HFFc6 (cell line): Measurements from ENCODE around the gene OR56B4. TPM values are rescaled to one million over a fixed set of nuclear protein-coding genes. Genes with fewer than 3 reads are reported as not detected.

Experiments used
- DNase-seq: peaks from one replicate; pipeline ENCODE4 v3.0.0-alpha.2; 2018
- H3K27ac Mint-ChIP-seq: 2 replicates; pipeline ENCODE4 v1.8.0; 2020; ENCODE audit warnings: mild to moderate bottlenecking, mixed read lengths
- H3K27me3 Mint-ChIP-seq: 2 replicates; pipeline ENCODE4 v1.8.0; 2021; ENCODE audit warnings: mild to moderate bottlenecking, moderate library complexity, mixed read lengths; ENCODE audit not compliant: insufficient read depth
- H3K36me3 Mint-ChIP-seq: 2 replicates; pipeline ENCODE4 v1.8.0; 2021; ENCODE audit warnings: low read depth, mixed read lengths
- H3K4me1 Mint-ChIP-seq: 2 replicates; pipeline ENCODE4 v1.8.0; 2020; ENCODE audit warnings: low read depth, mixed read lengths
- H3K4me3 Mint-ChIP-seq: 2 replicates; pipeline ENCODE4 v1.8.0; 2020; ENCODE audit warnings: mild to moderate bottlenecking, moderate library complexity, mixed read lengths
- H3K9me3 Mint-ChIP-seq: 2 replicates; pipeline ENCODE4 v1.8.0; 2020; ENCODE audit warnings: mild to moderate bottlenecking, mixed read lengths
- CTCF ChIP-seq: fragments of 200-600 bp; sonication (generic); IDR thresholded peaks from 2 replicates; pipeline ENCODE4 v1.5.0; 2021; ENCODE audit warnings: antibody characterized with exemption, mild to moderate bottlenecking
- total RNA-seq, 6 experiments: library from RNA; stranded (reverse); fragmentation: NEBNext Ultra II Directional; extraction: Animal tissue kit (Norgen Biotek cat#: 25700); gene quantifications; 2 replicates in 1 of 6; 3 replicates in 5 of 6; pipeline ENCODE4 v1.2.3, GENCODE V29; 2021

The OR56B4 gene
- total RNA-seq, 6 experiments from 2014 or later = not detected

DNA sequence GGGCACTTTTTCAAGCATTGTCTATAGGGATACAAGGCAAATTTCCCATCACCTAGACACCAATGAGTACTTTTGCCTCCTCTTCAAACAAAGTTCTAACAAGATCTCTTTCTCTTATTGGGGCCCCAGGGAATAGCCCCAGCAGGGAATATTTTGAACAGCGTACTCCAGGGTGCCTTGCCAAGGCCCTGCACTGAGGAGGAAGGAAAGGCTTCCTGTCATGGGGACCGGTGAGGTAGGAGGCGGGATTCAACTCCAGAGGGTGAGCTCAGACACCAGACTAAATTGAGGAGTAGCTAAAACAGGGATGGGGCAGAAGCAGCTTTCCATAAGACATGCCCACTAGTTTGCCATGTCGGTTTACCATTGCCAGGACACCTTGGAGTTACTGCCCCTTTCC is 28.0 kb upstream of the OR56B4 start:
- Mint-ChIP-seq H3K27me3 (no peaks in the 10 kb centered on the region; the same call in 1 of the 2 replicates), H3K4me3 (no peak overlapping the region), H3K4me1 (no peaks in the 10 kb centered on the region), H3K27ac (no peak overlapping the region), H3K36me3 (0 out of 2 replicates have a peak, but pooled peaks cover 5% of the 10 kb centered on the region), H3K9me3 (peaks cover 58% of the 10 kb centered on the region)
- DNase-seq = no peak
- no peak for TF ChIP-seq CTCF

- peaks cover 41% of the 10 kb centered on the region for H3K9me3 Mint-ChIP-seq
- no peaks in the 10 kb centered on the region for H3K36me3 Mint-ChIP-seq
- no peak overlapping the region for H3K27ac Mint-ChIP-seq
- no peak overlapping the region for H3K4me3 Mint-ChIP-seq
- no peak for TF ChIP-seq CTCF
- H3K27me3 Mint-ChIP-seq = no peaks in the 10 kb centered on the region
- DNase-seq = no peak
- H3K4me1 Mint-ChIP-seq = no peaks in the 10 kb centered on the region
Measured at GRCh38 chr11:6083129-6083528, 24.4 kb upstream of the OR56B4 start.

DNA sequence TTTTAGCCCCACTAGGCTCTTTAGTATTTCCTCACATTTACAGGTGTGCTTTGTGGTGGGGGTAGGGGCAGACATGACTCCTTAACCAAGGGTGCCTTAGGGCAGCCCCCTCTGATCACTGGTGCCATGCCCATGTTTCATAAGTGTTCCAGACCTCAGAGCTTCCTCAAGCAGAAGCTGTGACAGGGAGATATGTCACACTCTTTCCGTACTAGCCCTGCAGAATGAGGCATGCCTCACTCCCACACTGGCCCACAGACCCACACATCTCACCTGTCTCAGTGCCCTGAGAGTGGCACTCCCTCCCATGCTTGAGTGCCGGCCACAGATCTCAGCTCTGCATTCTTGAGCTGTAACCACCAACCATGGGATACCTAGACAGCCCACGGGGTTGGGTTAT is 22.9 kb upstream of the OR56B4 start:
- peaks cover 42% of the 10 kb centered on the region for H3K9me3 Mint-ChIP-seq
- H3K4me3 Mint-ChIP-seq = no peak overlapping the region
- no peaks in the 10 kb centered on the region for H3K27me3 Mint-ChIP-seq
- no peaks in the 10 kb centered on the region for H3K36me3 Mint-ChIP-seq
- TF ChIP-seq CTCF = no peak
- DNase-seq = no peak
- no peak overlapping the region for H3K27ac Mint-ChIP-seq
- no peaks in the 10 kb centered on the region for H3K4me1 Mint-ChIP-seq

DNA sequence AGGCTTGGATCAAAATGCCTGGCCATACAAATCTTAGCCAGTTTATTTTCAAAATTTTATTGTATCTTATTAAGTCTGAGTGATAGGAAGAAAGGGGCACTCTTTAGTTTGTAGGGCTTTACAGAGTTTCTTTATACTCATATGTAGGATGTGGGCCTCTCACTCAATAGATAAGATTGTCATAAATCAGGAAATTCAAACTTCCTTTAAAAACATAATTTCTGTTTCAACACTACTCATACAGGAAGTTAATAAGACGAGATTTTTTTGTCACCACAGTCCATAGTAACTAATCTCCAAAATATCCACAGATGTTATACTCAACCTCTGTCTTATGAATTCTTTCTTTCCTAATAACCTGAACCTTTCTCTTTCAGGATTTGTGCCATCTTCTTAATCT is 13.3 kb upstream of the OR56B4 start:
- no peak for DNase-seq
- Mint-ChIP-seq H3K9me3 (peaks cover 57% of the 10 kb centered on the region), H3K27ac (no peak overlapping the region), H3K27me3 (no peaks in the 10 kb centered on the region; the same call in 1 of the 2 replicates), H3K36me3 (no peaks in the 10 kb centered on the region), H3K4me3 (no peak overlapping the region), H3K4me1 (no peaks in the 10 kb centered on the region)
- TF ChIP-seq CTCF = no peak

DNA sequence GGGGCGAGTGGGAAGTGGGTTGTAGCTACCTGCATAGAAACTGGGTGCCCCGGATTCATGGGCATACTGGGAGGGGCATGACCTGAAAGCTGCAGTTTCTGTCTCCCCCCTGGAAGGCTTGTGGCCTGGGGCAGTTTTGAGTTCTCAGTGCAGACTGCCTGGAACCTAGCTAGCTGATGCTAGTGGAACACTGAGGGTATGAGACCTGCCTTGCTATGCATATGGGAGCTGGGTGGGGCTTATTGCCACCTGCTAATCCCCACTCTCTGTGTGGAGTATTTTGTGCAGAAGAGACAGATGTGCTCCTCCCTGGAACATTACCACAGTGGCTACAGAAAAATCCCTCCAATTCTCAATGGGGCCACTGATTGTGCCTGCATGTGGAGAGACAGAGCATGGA is 11.7 kb upstream of the OR56B4 start:
- H3K4me3 Mint-ChIP-seq = no peak overlapping the region

More for the DNA sequence above, 11.7 kb upstream of the OR56B4 start:
- H3K27me3 Mint-ChIP-seq = no peaks in the 10 kb centered on the region; the same call in 1 of the 2 replicates
- H3K9me3 Mint-ChIP-seq = peaks cover 49% of the 10 kb centered on the region
- H3K36me3 Mint-ChIP-seq = no peaks in the 10 kb centered on the region
- no peaks in the 10 kb centered on the region for H3K4me1 Mint-ChIP-seq
- no peak for DNase-seq
- TF ChIP-seq CTCF = no peak
- H3K27ac Mint-ChIP-seq = no peak overlapping the region
